NCI-H2107 (cell line): ENCODE results near the gene FSTL1.

ENCODE experiments used
- DNase-seq: peaks from one replicate; lab custom pipeline; 2025; lab: John Stamatoyannopoulos, UW

FSTL1 gene

GRCh38 chr3:120353463-120353862 is 97.3 kb downstream of the FSTL1 start:
- DNase-seq, result no peak

GRCh38 chr3:120352017-120352416 is 98.8 kb downstream of the FSTL1 start:
- no peak for DNase-seq

- no peak for DNase-seq
These were observed 100.3 kb downstream of the FSTL1 start for GRCh38 chr3:120350401-120350941.

- DNase-seq, result no peak
These were observed 101.0 kb downstream of the FSTL1 start for GRCh38 chr3:120349855-120350125.

- DNase-seq, result peak; percentile 96
These were observed 101.6 kb downstream of the FSTL1 start, which contains the start of gene LRRC58 for GRCh38 chr3:120348991-120349854. Gene LRRC58 (minus strand): TSS chr3:120349354. CDS start chr3:120349243, 111 bp downstream.

- peak; percentile 33 for DNase-seq
These were observed 102.5 kb downstream of the FSTL1 start for GRCh38 chr3:120348065-120348990.

- DNase-seq, result no peak
These were observed 106.4 kb downstream of the FSTL1 start for GRCh38 chr3:120344349-120344748.
